CD4-positive, alpha-beta T cell treated with Interleukin-17A for 1 hour (primary cell): Measurements from ENCODE around the gene DDX1.

ENCODE experiments used
- DNase-seq: peaks from one replicate; pipeline ENCODE4 v3.0.0-alpha.2; 2020

Gene DDX1

GRCh38 chr2:15630978-15631719 lies 39.5 kb downstream of the DDX1 start:
- no peak for DNase-seq

- no peak for DNase-seq
Observed at GRCh38 chr2:15631883-15632282, 40.2 kb downstream of the DDX1 start.

- DNase-seq: no peak
Observed at GRCh38 chr2:15633043-15633970, 41.6 kb downstream of the DDX1 start.

- no peak for DNase-seq
Observed at GRCh38 chr2:15633971-15634346, 42.3 kb downstream of the DDX1 start.

GRCh38 chr2:15634846-15635490 lies 43.3 kb downstream of the DDX1 start:
- no peak for DNase-seq

GRCh38 chr2:15636972-15637785 lies 45.5 kb downstream of the DDX1 start:
- DNase-seq: peak; percentile 54

GRCh38 chr2:15638720-15639119 lies 47.1 kb downstream of the DDX1 start:
- DNase-seq: no peak

- DNase-seq: no peak
Observed at GRCh38 chr2:15639323-15640251, 47.9 kb downstream of the DDX1 start.

- DNase-seq: no peak
Observed at GRCh38 chr2:15640261-15640711, 48.6 kb downstream of the DDX1 start.

GRCh38 chr2:15640784-15641183 lies 49.1 kb downstream of the DDX1 start:
- DNase-seq: no peak

- no peak for DNase-seq
Observed at GRCh38 chr2:15641530-15641982, 49.9 kb downstream of the DDX1 start.

GRCh38 chr2:15642011-15642814 lies 50.5 kb downstream of the DDX1 start:
- no peak for DNase-seq

- no peak for DNase-seq
Observed at GRCh38 chr2:15642815-15643500, 51.3 kb downstream of the DDX1 start.

GRCh38 chr2:15643791-15644585 lies 52.3 kb downstream of the DDX1 start:
- no peak for DNase-seq

- DNase-seq: no peak
Observed at GRCh38 chr2:15645300-15645699, 53.6 kb downstream of the DDX1 start.

- no peak for DNase-seq
Observed at GRCh38 chr2:15645720-15646385, 54.2 kb downstream of the DDX1 start.

GRCh38 chr2:15646661-15647060 lies 55.0 kb downstream of the DDX1 start:
- no peak for DNase-seq
